NT2/D1 (cell line): ENCODE results near the gene NDUFAF8.

ENCODE experiments used
- SUZ12 ChIP-seq: IDR thresholded peaks from 2 replicates; pipeline ENCODE4 v1.6.1; 2011; ENCODE audit not compliant: insufficient read length, insufficient read depth; ENCODE audit errors: extremely low read depth
- YY1 ChIP-seq: IDR thresholded peaks from 2 replicates; pipeline ENCODE4 v1.6.1; 2011; ENCODE audit not compliant: insufficient read length, insufficient read depth
- ZNF274 ChIP-seq: IDR thresholded peaks from 2 replicates; pipeline ENCODE4 v1.6.1; 2011; ENCODE audit warnings: mild to moderate bottlenecking, low read depth, low read length

- TF ChIP-seq ZNF274 = no peak
- no peak for TF ChIP-seq SUZ12
- TF ChIP-seq YY1 = no peak
Measured at GRCh38 chr17:81195941-81196495, 43.1 kb upstream of the NDUFAF8 start.
